ENCODE data around the gene LUZP2.

The LUZP2 gene

GRCh38 chr11:24496736-24497725 lies at the start of gene LUZP2:
Gene LUZP2, plus strand, starts transcription at chr11:24497053.
- in situ Hi-C loops (cut with MboI; ENCODE audit: low sequenced_read_pairs) = no loop called here

- in situ Hi-C loops (cut with MboI; ENCODE audit: low sequenced_read_pairs) = no loop called here
These were observed 43.6 kb upstream of the LUZP2 start for GRCh38 chr11:24453129-24453718.

DNA sequence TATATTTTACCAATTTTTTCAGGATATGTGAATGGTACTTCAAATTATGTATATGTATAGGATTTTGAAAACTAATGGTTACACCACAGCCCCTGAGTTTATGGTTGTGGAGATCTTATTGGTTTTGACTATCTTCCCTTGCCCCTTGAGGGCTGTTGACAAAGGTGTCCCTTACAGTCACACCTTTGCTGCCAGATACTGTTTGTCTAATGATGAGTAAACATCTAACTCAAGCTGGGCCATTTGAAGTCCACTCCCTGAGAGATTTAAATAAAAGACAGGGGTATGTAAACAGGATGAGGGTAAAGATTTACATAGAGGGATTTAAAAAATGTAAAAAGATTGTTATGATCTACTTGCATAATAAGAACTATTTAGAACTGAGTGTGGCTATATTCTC lies 38.9 kb upstream of the LUZP2 start:
- in situ Hi-C loops (cut with MboI; ENCODE audit: low sequenced_read_pairs) = no loop called here

DNA sequence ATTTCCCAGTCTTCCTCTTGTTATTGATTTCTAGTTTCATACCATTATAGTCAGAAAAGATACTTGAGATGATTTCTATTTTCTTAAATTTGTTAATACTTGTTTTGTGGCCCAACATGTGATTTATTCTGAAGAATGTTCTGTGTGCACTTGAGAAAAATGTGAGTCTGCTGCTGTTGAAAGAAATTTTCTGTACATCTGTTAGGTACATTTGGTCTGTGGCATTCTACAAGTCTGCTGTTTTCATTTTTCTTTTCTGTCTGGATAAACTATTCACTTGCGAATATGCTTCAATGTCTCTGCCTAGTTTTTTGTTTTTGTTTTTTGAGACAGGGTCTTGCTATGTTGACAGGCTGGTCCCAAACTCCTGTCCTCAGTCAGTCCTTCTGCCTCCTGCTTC lies 26.4 kb upstream of the LUZP2 start:
- in situ Hi-C loops (cut with MboI; ENCODE audit: low sequenced_read_pairs) = no loop called here

DNA sequence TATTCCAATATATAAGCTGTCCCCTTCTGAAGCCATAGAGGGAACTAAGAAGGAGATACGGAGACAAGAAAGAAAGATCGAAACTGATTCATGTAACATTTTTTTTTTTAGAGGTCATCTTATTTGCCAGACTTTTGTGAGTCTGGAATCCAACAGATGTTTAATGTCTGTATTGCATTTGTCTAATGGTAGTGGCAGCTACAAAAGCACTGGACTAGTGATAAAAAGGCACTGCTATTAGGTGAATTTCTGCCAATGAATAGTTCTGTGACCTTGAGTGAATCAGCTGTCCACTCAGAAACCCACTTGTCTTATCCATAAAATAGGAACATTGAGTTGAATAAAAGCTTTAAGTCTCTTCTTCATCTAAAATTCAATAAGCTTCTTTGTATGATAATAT lies 25.8 kb upstream of the LUZP2 start:
- in situ Hi-C loops (cut with MboI; ENCODE audit: low sequenced_read_pairs) = no loop called here

DNA sequence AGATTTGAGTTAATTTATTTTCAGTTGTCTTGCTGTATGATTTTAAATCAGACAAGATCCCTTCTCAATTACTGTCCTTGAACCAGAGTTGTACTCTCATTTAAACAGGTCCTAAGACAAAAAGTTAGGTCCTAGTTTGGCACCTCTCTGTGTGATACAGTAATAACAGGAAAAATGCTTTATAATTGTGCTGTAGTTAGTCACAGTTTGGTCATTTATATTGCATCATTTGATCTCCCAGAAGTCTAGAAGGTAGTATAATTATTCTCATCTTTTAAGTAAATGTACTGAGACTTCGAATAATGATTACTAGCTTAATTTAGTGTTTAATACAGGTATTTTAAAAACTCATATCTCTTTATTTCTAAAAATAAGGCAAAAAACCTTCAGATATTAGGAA lies 18.1 kb upstream of the LUZP2 start:
- in situ Hi-C loops (cut with MboI; ENCODE audit: low sequenced_read_pairs) = no loop called here

DNA sequence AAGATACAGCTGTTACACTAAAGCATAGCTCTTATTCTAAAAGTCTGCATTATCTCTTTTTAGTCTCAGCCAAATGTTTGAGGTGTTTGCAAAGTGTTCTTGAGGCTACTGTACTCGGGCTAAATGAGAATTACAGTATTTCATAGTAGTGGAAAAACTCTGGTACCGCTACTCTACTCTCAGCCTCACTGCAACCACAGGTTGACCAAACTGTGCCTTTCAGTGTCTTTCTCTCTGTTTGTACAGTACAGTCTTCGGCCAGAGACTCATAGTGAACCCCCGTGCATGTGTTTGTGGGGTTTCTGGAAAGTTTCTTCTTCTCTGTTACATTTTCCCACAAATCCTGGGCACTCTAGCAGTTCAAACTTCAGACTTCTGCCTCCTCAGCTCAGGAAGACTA lies 7.4 kb upstream of the LUZP2 start:
- in situ Hi-C loops (cut with MboI; ENCODE audit: low sequenced_read_pairs) = no loop called here

GRCh38 chr11:24496386-24496735 lies 492 bp upstream of the LUZP2 start:
- in situ Hi-C loops (cut with MboI; ENCODE audit: low sequenced_read_pairs) = no loop called here

DNA sequence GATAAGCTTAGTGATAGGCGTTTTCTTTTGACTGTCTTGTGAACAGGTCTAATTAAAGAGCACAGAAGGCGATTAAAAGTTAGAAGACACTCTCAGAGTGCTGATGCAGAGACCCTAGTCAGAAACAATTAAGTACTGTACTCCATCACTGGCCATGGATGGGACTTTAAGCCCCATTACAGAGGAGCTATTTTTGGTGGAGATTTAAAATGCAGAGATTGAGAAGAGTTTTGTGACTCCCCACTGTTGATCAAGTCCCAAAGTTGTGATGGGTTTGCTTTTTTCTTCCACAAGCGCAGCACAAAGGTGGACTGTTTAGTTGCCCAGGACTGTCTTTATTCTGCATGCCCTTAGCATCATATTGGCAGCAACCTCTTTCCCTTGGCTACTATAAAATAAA lies 978 bp downstream of the LUZP2 start:
- in situ Hi-C loops (cut with MboI; ENCODE audit: low sequenced_read_pairs) = no loop called here

GRCh38 chr11:24502425-24502824 lies 5.6 kb downstream of the LUZP2 start:
- in situ Hi-C loops (cut with MboI; ENCODE audit: low sequenced_read_pairs) = no loop called here

DNA sequence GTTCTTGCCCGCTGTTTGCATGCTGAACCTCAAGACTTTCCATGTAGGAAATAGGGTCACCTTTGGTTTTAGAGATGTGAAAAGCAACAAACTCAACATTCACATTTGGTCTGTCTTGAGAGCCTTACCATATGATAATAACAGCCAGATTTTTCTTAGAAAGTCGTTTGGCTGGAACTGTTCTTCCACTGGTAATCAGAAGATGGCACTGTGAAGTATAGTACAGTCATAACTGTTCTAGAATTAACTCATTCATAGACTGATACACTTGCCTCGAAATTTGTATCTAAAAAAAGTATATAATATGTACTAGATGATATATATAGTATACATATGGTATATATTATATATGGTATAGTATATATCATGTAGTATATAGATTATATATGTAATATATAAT lies 12.3 kb downstream of the LUZP2 start:
- in situ Hi-C loops (cut with MboI; ENCODE audit: low sequenced_read_pairs) = no loop called here

- in situ Hi-C loops (cut with MboI; ENCODE audit: low sequenced_read_pairs) = no loop called here
These were observed 14.7 kb downstream of the LUZP2 start for GRCh38 chr11:24511511-24511910.

DNA sequence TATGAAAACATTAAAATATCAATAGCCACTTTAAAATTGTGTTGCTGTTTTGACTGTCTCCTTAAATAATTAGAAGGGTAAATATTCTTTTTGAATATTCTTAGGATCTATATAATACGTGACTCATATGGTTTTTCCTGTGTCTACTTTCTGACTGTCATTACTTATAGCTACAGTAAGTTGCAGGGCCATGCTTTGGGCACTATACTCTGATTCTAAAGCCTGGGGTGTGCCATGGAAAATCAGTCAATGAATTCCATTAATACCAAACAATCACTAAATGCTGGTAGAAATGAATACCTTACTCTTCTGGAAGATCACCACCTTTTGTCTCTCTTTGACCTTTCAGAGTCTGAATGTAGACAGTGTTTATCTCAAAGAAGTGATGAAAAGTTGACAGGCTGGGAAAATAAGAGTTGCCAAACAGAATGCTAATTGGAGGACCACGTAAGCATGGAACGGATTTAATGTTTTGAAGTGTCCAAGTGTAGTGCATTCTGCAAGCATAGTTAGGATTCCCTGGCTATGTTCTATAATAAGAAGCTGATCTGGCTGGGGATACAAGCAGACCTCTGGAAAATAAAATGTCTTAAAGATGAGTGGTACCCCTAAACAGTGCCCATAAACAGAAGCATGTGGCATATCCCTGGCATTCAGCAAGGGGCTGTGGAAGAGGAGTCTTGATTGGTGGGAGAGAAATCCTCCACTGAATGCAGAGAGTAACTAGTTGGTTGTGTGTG lies 16.8 kb downstream of the LUZP2 start:
- in situ Hi-C loops (cut with MboI; ENCODE audit: low sequenced_read_pairs) = no loop called here

DNA sequence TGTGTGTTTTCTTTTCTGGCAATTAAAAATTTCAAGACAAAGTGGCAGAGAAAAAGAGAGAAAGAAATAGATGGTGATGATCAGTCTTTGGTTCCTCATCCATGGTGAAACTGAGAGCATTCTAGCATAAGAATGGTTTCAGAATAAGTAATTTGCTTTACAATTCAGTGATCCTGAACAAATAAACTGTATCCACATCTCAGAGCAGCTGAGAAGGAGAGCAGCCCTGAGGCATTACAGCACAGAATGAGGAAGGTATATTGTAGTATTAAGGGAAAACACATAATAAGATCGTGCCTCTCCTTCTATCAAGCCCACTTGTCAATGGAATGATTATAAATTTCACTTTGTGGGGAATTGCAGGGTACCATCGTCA lies 17.4 kb downstream of the LUZP2 start:
- in situ Hi-C loops (cut with MboI; ENCODE audit: low sequenced_read_pairs) = no loop called here

- in situ Hi-C loops (cut with MboI; ENCODE audit: low sequenced_read_pairs) = no loop called here
These were observed 18.8 kb downstream of the LUZP2 start for GRCh38 chr11:24515632-24516031.

DNA sequence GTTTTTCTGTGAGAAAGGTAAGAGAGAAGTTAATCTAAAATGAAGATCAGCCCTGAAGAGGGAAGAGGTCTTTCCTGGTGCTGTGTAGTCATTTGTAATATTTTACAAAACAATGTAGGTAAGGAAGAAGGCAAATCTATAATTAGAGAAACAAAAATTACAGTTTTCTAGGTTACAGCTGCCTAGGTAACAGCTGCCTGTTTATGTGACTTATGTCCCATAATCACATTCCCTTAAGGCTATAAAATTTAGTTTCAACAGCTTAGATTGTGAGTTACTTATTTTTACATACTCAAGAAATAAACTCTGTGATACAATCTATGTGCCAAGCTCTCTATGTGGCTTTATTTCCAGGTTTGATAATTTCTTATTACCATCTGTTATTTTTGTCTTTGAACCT lies 19.8 kb downstream of the LUZP2 start:
- in situ Hi-C loops (cut with MboI; ENCODE audit: low sequenced_read_pairs) = no loop called here

GRCh38 chr11:24521601-24522000 lies 24.7 kb downstream of the LUZP2 start:
- in situ Hi-C loops (cut with MboI; ENCODE audit: low sequenced_read_pairs) = no loop called here

DNA sequence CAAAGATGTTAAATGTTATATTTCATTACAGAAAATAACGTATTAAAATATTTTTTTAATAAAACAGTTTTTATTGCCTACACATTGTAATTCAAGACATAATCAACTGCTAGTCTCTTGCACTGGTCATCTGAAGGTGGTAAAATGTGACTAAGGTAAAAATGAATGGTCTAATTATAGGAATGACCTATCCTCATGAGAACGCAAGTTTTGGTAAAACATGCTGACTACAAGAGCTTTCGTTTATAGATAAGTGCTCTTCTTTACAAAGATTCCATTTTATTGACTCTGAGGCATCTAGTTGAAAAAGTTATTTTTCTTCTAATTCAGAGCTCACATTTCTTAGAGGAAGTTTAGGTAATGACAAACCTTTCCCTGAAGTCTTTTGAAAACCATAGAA lies 27.3 kb downstream of the LUZP2 start:
- in situ Hi-C loops (cut with MboI; ENCODE audit: low sequenced_read_pairs) = no loop called here

DNA sequence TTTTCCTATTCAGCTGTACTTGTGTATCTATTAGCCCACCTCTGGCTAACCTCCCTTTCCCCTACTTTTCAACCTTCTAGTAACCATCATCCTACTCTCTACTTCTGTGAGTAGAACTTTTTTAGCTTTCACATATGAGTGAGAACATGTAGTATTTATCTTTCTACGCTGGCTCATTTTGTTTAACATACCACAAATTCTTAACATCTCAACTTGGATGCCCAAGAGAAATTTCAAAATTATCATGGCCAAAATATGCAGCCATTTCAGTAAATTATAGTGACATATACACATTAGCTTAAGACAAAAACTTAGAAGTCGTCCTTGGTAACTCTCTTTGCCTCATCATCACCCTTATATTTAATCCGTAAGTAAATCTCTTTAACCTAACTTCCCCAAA lies 34.7 kb downstream of the LUZP2 start:
- in situ Hi-C loops (cut with MboI; ENCODE audit: low sequenced_read_pairs) = no loop called here

DNA sequence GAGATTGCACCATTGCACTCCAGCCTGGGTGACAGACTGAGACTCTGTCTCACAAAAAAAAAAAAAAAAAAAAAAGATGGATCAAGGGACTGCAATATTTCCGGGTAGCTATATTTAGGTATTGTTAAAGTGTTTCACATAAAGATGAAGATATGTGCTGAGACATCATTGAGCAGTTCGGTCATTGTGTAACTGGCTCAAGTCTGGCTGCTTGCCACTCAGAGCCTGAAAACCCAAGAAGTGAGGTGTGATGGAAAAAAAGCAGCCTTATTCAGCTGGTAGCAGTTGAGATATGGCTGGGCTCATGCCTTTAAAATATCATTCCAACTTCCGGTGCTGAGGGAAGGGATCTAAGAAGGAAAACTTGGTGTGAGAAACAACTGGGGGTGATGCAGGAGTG lies 46.9 kb downstream of the LUZP2 start:
- in situ Hi-C loops (cut with MboI; ENCODE audit: low sequenced_read_pairs) = no loop called here

GRCh38 chr11:24556693-24557092 lies 59.8 kb downstream of the LUZP2 start:
- in situ Hi-C loops (cut with MboI; ENCODE audit: low sequenced_read_pairs) = no loop called here

- in situ Hi-C loops (cut with MboI; ENCODE audit: low sequenced_read_pairs) = no loop called here
These were observed 62.5 kb downstream of the LUZP2 start for GRCh38 chr11:24559315-24559714.

Measured in HL-60/S4 treated with phorbol 12-myristate 13-acetate at 8.2 ng/mL for 4 days and 3 days (cell line).